ENCODE measurements around the gene SLX9.

The SLX9 gene

GRCh38 chr21:45003331-45004058 lies 63.7 kb downstream of the SLX9 start:
- Histone ChIP-seq H3K9ac (ENCODE audit: insufficient read length) (no peak overlapping the region), H3K4me3 (no peak overlapping the region), H3K36me3 (ENCODE audit: insufficient read depth, low read length) (no peaks in the 10 kb centered on the region), H3K9me3 (ENCODE audit: low read depth, low read length) (no peaks in the 10 kb centered on the region), H3K27ac (no peak overlapping the region)
- no peak for TF ChIP-seq EZH2 (IDR thresholded peaks at IDR 0.05)
- TF ChIP-seq POLR2AphosphoS5 (IDR thresholded peaks at IDR 0.05; ENCODE audit: borderline replicate concordance, low read depth, low read length): no peak
- no peak for TF ChIP-seq FOXP2 (optimal IDR thresholded peaks at IDR 0.05; ENCODE audit: control extremely low read depth, extremely low read length, insufficient read depth)
- no peak for DNase-seq (ENCODE audit: low read depth, low spot score)

DNA sequence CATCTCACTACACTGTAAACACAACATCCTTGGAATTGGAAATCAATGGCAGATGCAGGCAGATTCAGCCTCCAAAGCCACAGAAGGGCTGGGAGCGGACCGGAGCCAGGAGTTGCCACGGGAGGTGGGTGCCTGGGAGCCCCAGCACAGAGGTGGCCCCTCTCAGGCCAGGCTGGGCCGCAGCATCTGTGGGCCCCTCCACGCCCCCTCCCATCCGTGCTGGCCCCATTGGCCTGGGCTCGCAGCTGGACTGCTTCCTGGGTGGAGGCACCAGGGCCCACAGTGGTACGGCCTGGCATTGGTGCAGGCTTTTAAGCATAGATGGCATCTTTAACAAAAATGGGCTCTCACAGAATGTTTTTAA lies 64.2 kb downstream of the SLX9 start:
- H3K9me3 ChIP-seq (ENCODE audit: low read depth, low read length): no peaks in the 10 kb centered on the region
- no peak for TF ChIP-seq FOXP2 (optimal IDR thresholded peaks at IDR 0.05; ENCODE audit: control extremely low read depth, extremely low read length, insufficient read depth)
- TF ChIP-seq POLR2AphosphoS5 (IDR thresholded peaks at IDR 0.05; ENCODE audit: borderline replicate concordance, low read depth, low read length): no peak
- no peak for TF ChIP-seq EZH2 (IDR thresholded peaks at IDR 0.05)
- H3K36me3 ChIP-seq (ENCODE audit: insufficient read depth, low read length): no peaks in the 10 kb centered on the region
- H3K4me3 ChIP-seq: no peak overlapping the region
- no peak overlapping the region for H3K9ac ChIP-seq (ENCODE audit: insufficient read length)
- DNase-seq (ENCODE audit: low read depth, low spot score): no peak
- no peak overlapping the region for H3K27ac ChIP-seq

- no peak overlapping the region for H3K9ac ChIP-seq (ENCODE audit: insufficient read length)
- no peak overlapping the region for H3K27ac ChIP-seq
- no peaks in the 10 kb centered on the region for H3K36me3 ChIP-seq (ENCODE audit: insufficient read depth, low read length)
- no peak overlapping the region for H3K4me3 ChIP-seq
- no peaks in the 10 kb centered on the region for H3K9me3 ChIP-seq (ENCODE audit: low read depth, low read length)
- TF ChIP-seq FOXP2 (optimal IDR thresholded peaks at IDR 0.05; ENCODE audit: control extremely low read depth, extremely low read length, insufficient read depth) (no peak), POLR2AphosphoS5 (IDR thresholded peaks at IDR 0.05; ENCODE audit: borderline replicate concordance, low read depth, low read length) (no peak), EZH2 (IDR thresholded peaks at IDR 0.05) (no peak)
- no peak for DNase-seq (ENCODE audit: low read depth, low spot score)
Observed at GRCh38 chr21:45004481-45005247, 64.8 kb downstream of the SLX9 start.

DNA sequence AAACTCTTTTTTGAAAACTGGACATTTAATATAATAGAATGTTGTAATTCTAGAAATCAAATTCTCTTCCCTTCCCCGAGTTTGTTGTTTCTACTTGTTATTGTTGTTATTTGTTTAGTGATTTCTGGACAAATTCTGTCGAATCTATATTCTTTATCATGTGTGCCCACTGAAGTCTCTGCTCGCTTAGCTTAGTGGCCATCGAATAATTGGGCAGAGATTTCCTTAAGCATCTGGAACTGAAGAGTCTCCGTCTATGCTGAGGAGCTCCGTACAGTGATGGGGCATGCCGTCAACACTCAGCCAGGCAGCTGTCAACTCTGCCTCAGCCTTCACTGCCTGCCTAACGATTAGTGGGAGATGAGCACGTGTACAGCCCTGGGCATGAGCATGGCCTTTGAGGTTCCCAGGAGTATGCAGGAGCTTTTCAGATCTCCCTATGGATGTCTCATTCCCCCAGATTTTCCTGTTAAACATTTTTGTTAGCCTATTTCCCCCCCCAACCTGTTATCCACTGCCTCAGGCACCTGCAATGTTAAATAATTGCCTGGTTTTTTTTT lies 66.8 kb downstream of the SLX9 start:
- Histone ChIP-seq H3K36me3 (ENCODE audit: insufficient read depth, low read length) (no peaks in the 10 kb centered on the region), H3K9ac (ENCODE audit: insufficient read length) (no peak overlapping the region), H3K27ac (no peak overlapping the region), H3K4me3 (no peak overlapping the region), H3K9me3 (ENCODE audit: low read depth, low read length) (no peaks in the 10 kb centered on the region)
- TF ChIP-seq POLR2AphosphoS5 (IDR thresholded peaks at IDR 0.05; ENCODE audit: borderline replicate concordance, low read depth, low read length) (no peak), EZH2 (IDR thresholded peaks at IDR 0.05) (no peak), FOXP2 (optimal IDR thresholded peaks at IDR 0.05; ENCODE audit: control extremely low read depth, extremely low read length, insufficient read depth) (no peak)
- DNase-seq (ENCODE audit: low read depth, low spot score): no peak

- DNase-seq (ENCODE audit: low read depth, low spot score): no peak
- no peaks in the 10 kb centered on the region for H3K9me3 ChIP-seq (ENCODE audit: low read depth, low read length)
Observed at GRCh38 chr21:45009616-45010015, 69.8 kb downstream of the SLX9 start.

GRCh38 chr21:45010096-45010495 lies 70.3 kb downstream of the SLX9 start:
- Histone ChIP-seq H3K9me3 (ENCODE audit: low read depth, low read length) (no peaks in the 10 kb centered on the region), H3K4me3 (no peak overlapping the region), H3K27ac (no peak overlapping the region), H3K36me3 (ENCODE audit: insufficient read depth, low read length) (no peaks in the 10 kb centered on the region), H3K9ac (ENCODE audit: insufficient read length) (no peak overlapping the region)
- no peak for DNase-seq (ENCODE audit: low read depth, low spot score)
- TF ChIP-seq EZH2 (IDR thresholded peaks at IDR 0.05) (no peak), POLR2AphosphoS5 (IDR thresholded peaks at IDR 0.05; ENCODE audit: borderline replicate concordance, low read depth, low read length) (no peak), FOXP2 (optimal IDR thresholded peaks at IDR 0.05; ENCODE audit: control extremely low read depth, extremely low read length, insufficient read depth) (no peak)

More at GRCh38 chr21:45009616-45010015, 69.8 kb downstream of the SLX9 start:
- no peak overlapping the region for H3K9ac ChIP-seq (ENCODE audit: insufficient read length)
- TF ChIP-seq EZH2 (IDR thresholded peaks at IDR 0.05): no peak
- no peak for TF ChIP-seq FOXP2 (optimal IDR thresholded peaks at IDR 0.05; ENCODE audit: control extremely low read depth, extremely low read length, insufficient read depth)
- no peak for TF ChIP-seq POLR2AphosphoS5 (IDR thresholded peaks at IDR 0.05; ENCODE audit: borderline replicate concordance, low read depth, low read length)
- no peak overlapping the region for H3K4me3 ChIP-seq
- H3K36me3 ChIP-seq (ENCODE audit: insufficient read depth, low read length): no peaks in the 10 kb centered on the region
- no peak overlapping the region for H3K27ac ChIP-seq

- no peak for DNase-seq (ENCODE audit: low read depth, low spot score)
- Histone ChIP-seq H3K9me3 (ENCODE audit: low read depth, low read length) (no peaks in the 10 kb centered on the region), H3K9ac (ENCODE audit: insufficient read length) (no peak overlapping the region), H3K36me3 (ENCODE audit: insufficient read depth, low read length) (no peaks in the 10 kb centered on the region), H3K27ac (no peak overlapping the region), H3K4me3 (no peak overlapping the region)
- TF ChIP-seq EZH2 (IDR thresholded peaks at IDR 0.05): no peak
- no peak for TF ChIP-seq POLR2AphosphoS5 (IDR thresholded peaks at IDR 0.05; ENCODE audit: borderline replicate concordance, low read depth, low read length)
- TF ChIP-seq FOXP2 (optimal IDR thresholded peaks at IDR 0.05; ENCODE audit: control extremely low read depth, extremely low read length, insufficient read depth): no peak
Observed at GRCh38 chr21:45010860-45011259, 71.0 kb downstream of the SLX9 start.

GRCh38 chr21:45011426-45011825 lies 71.6 kb downstream of the SLX9 start:
- no peak for DNase-seq (ENCODE audit: low read depth, low spot score)
- TF ChIP-seq POLR2AphosphoS5 (IDR thresholded peaks at IDR 0.05; ENCODE audit: borderline replicate concordance, low read depth, low read length) (no peak), EZH2 (IDR thresholded peaks at IDR 0.05) (no peak), FOXP2 (optimal IDR thresholded peaks at IDR 0.05; ENCODE audit: control extremely low read depth, extremely low read length, insufficient read depth) (no peak)
- no peak overlapping the region for H3K27ac ChIP-seq
- no peak overlapping the region for H3K9ac ChIP-seq (ENCODE audit: insufficient read length)
- no peaks in the 10 kb centered on the region for H3K36me3 ChIP-seq (ENCODE audit: insufficient read depth, low read length)
- H3K4me3 ChIP-seq: no peak overlapping the region
- H3K9me3 ChIP-seq (ENCODE audit: low read depth, low read length): no peaks in the 10 kb centered on the region

Data from SK-N-MC (cell line).